Keratinocyte (primary cell): ENCODE data around the gene TRPM2.

ENCODE experiments used
- CTCF ChIP-seq, 3 experiments: IDR thresholded peaks in 1 of 3; conservative IDR thresholded peaks in 1 of 3; optimal IDR thresholded peaks in 1 of 3; 2 replicates in 2 of 3; 3 replicates in 1 of 3; pipeline versions ENCODE3 to v1.5.1; 2011; ENCODE audit warnings: low read length in 3 of 3, mild to moderate bottlenecking in 3 of 3, moderate library complexity in 2 of 3, control low read depth in 1 of 3, inconsistent platforms in 1 of 3; ENCODE audit not compliant: insufficient read depth in 2 of 3; ENCODE audit errors: extremely low read depth in 1 of 3
- EZH2 ChIP-seq: IDR thresholded peaks from one replicate; pipeline ENCODE4 v1.6.1; 2012; ENCODE audit warnings: inconsistent platforms, mild to moderate bottlenecking, low read length, moderate library complexity

- TF ChIP-seq CTCF (optimal IDR thresholded peaks at IDR 0.05 in 1 of 3, IDR thresholded peaks at IDR 0.05 in 1 of 3, conservative IDR thresholded peaks at IDR 0.05 in 1 of 3; ENCODE audit: extremely low read depth in 1 of 3, insufficient read depth in 2 of 3, low read length in 3 of 3) (no peak), EZH2 (no peak)
Observed at GRCh38 chr21:44416193-44416592, 62.8 kb downstream of the TRPM2 start.
